Measurements from ENCODE around the gene CD40.

CD40 gene

DNA sequence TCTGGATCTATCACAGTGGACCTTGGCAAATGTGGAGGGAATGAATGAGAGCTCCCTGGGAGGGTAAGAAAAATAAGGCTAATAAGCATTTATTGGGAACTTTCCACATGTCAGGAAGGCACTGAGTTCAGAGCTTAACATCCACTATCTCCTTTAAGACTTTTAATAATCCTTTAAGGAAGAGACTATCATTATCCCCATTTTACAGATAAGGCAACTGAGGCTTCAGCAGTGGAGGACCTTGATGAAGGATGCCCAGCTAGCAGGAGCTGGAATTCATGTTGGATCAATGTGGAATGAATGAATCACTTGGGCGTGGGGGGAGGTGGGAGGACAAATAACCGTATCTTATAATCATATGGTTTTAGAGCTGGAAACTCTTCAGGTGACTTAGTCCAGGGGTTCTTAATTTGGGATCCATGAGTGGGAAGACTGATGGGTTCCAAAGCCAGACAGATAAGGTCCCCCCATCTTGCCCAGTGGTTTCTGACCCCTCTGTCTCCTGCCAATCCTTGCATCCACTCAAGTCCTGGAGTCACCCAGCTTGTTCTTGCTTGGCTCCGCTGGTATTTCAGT is 54.9 kb downstream of the CD40 start:
- DNase-seq (ENCODE audit: low read depth in 2 of 2, low spot score in 1 of 2), result no peak

DNA sequence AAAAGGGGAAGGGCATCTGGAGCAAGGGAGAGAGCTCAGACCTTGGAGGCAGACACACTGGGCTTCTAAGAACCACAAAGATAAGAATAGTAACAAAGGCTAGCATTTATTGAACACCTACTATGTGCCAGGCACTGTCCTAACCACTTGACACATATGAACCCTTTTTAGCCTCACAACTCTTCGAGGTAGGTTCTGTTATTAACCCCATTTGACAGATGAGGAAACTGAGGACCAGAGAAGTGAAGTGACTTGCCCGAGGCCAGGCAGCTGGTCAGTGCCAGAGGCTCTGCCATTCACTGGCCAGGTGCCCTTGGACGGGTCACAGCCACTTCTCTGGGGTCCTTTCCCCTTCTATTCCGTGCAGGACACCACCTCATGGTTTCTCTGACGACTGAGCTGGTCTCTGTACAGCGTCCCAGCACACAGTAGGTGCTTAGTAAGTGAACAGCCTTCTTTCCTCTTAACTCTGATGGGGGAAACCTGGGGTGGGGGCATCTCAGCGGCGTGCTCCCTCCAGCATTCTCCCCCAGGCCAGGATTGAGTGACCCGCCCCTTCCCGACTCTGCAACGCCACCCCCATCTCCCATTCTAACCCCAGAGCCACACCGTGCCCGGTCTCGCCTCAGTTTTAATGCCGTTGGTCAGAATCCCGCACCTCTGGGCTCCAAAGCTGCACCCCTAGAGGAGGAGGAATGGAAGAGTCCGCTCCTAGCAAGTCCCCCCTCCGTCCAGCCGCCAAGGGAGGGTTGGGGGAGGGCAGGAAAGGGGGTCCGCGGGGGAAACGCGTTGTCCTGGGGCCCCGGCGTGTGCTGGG is 55.7 kb downstream of the CD40 start:
- DNase-seq (ENCODE audit: low read depth in 2 of 2, low spot score in 1 of 2), result no peak

DNA sequence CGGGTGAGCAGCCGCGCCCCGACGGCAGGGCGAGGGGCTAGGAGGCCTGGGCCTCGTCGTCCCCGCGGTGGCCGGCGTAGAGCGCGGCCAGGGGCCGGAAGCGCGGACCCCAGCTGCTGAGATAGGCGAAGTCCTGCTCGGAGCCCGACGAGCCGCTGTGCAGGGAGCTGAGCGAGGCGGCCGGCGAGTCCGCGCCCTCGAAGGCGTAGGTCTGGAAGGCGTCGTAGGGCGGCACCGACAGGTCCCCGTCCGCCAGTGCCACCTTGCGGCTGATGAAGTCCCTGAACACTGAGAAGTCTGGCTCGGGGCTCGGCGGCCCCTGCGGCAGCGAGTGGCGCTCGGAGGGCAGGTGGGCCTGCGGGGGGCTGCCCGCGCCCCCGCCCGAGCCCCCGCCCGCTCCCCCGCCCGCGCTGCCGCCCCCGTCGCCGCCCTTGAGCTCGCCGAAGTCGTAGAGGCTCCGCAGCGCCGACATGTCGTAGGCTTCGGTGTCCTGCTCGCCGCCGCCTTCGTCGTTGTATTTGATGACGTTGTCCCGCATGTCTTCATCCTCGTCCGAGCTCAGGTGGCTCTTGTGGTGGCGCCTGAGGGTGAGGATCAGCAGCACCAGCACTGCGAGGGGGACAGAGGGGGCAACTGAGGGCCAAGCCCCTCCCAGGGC is 56.5 kb downstream of the CD40 start:
- peak; percentile 32 to 35 for DNase-seq (ENCODE audit: low read depth in 2 of 2, low spot score in 1 of 2)

- DNase-seq (ENCODE audit: low read depth in 2 of 2, low spot score in 1 of 2), result no peak
Observed at GRCh38 chr20:46175127-46175494, 57.0 kb downstream of the CD40 start.

GRCh38 chr20:46176739-46177378 is 58.7 kb downstream of the CD40 start:
- no peak for DNase-seq (ENCODE audit: low read depth in 2 of 2, low spot score in 1 of 2)

DNA sequence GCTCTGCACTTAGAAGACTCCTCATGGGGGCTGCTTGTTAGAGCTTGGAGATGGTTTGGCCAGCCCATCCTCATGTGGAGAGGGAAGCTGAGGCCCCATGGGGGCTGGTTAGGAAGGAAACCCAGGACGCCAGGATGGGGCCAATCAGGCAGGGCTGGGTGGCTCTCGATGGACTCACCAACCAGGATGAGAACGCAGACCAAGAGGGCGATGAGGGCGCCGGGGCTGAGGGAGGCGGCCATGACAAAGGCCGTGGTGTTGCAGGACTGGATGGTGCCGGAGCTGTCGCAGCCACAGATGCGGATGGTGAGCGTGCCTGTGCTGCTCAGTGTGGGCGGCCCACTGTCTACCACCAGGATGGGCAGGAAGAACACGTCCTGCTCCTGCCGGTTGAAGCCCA is 59.7 kb downstream of the CD40 start:
- DNase-seq (ENCODE audit: low read depth in 2 of 2, low spot score in 1 of 2), result no peak

DNA sequence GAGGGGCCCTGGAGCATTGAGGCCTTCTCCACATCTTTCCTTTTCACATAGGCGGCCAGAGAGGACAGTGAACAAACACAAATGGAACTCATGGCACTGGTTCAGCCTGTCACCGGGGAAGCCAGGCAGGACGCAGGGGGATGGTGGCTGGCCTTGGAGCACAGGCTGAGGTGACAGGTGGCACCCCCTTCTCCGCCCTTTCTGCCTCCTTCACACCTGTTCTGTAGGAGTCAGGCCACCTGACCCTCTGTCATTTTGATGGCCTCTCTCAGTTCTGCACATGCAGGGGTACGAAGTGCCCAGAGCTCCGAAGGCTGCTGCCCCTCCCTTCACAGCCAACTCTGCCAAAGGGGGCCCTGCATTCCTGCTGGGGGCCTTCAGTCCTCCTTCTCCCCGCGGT is 60.8 kb downstream of the CD40 start:
- no peak for DNase-seq (ENCODE audit: low read depth in 2 of 2, low spot score in 1 of 2)

All from stimulated activated CD8-positive, alpha-beta memory T cell treated with anti-CD3 and anti-CD28 coated beads, Interleukin-4, amount 100 ng/mL, for 4 hours (primary cell).